Ovary (tissue), 3 donors: ENCODE data around the gene BLTP1.
"Not testable (repeated sequence)": the region's sequence is repeated elsewhere in the genome, so short reads cannot be mapped to it uniquely, and the experiment has no call there.

Experiments used
- CTCF ChIP-seq, 3 donors: fragments of 450-650 bp in 2 of 3; fragments of 200-600 bp in 1 of 3; IDR thresholded peaks; one replicate each; pipeline versions ENCODE4 v1.5.1 to v1.8.0; 2016 to 2022; ENCODE audit warnings: antibody characterized with exemption in 3 of 3, mild to moderate bottlenecking in 1 of 3
- POLR2A ChIP-seq: fragments of 450-650 bp; IDR thresholded peaks from one replicate; pipeline ENCODE4 v1.6.1; 2017; ENCODE audit warnings: antibody characterized with exemption, mild to moderate bottlenecking, moderate library complexity
- donor health status: DM: no; HTN: no; CAD: no.

GRCh38 chr4:122110304-122110703 is 41.8 kb upstream of the BLTP1 start:
- TF ChIP-seq CTCF (IDR thresholded peaks at IDR 0.05); POLR2A: not testable (repeated sequence)
